HEK293 (cell line): Measurements from ENCODE around the gene SUSD4.

Experiments used
- CTCF ChIA-PET: fragments of 350-600 bp; formaldehyde crosslinking; extraction: SDS; loops from one replicate; lab custom pipeline; 2021; ENCODE audit warnings: antibody characterized with exemption; lab: Yijun Ruan, JAX
- POLR2A ChIA-PET: fragments of 300-600 bp; formaldehyde crosslinking; extraction: SDS; loops from one replicate; lab custom pipeline; 2020; ENCODE audit warnings: antibody characterized with exemption, inconsistent platforms; lab: Yijun Ruan, JAX
- H3K27ac ChIP-seq: fragments of 200-500 bp; sonication (Bioruptor generic); 2 replicates; pipeline ENCODE4 v1.5.1; 2014; ENCODE audit warnings: low read depth, low read length, control low read depth, inconsistent platforms; ENCODE audit errors: extremely low read depth
- H3K36me3 ChIP-seq, 2 experiments: fragments of 200-500 bp in 1 of 2; sonication (Bioruptor generic) in 1 of 2; 1 replicate in 1 of 2; 2 replicates in 1 of 2; pipeline ENCODE4 v1.5.1; 2014 to 2017; ENCODE audit warnings: inconsistent platforms in 2 of 2, low read length in 2 of 2; ENCODE audit not compliant: control insufficient read depth in 2 of 2, insufficient read depth in 1 of 2
- H3K4me1 ChIP-seq: fragments of 200-500 bp; sonication (Bioruptor generic); 2 replicates; pipeline ENCODE4 v1.5.1; 2014; ENCODE audit warnings: mild to moderate bottlenecking, low read length, inconsistent platforms; ENCODE audit not compliant: control insufficient read depth, insufficient read depth
- H3K4me3 ChIP-seq: 2 replicates; pipeline ENCODE4 v1.5.1; 2011; ENCODE audit warnings: low read depth, mild to moderate bottlenecking, control low read depth, low read length, moderate library complexity
- H3K9me3 ChIP-seq: fragments of 200-500 bp; sonication (Bioruptor generic); 2 replicates; pipeline ENCODE4 v1.5.1; 2014; ENCODE audit warnings: low read depth, low read length, inconsistent platforms; ENCODE audit not compliant: control insufficient read depth, insufficient read depth
- EGR2 ChIP-seq: fragments of 450-650 bp; formaldehyde crosslinking; IDR thresholded peaks from 2 replicates; pipeline ENCODE4 v1.5.1; 2016; ENCODE audit warnings: low read depth, missing biosample characterization, missing genetic modification characterization
- KLF16 ChIP-seq: fragments of 450-650 bp; formaldehyde crosslinking; IDR thresholded peaks from 2 replicates; pipeline ENCODE4 v1.5.1; 2017; ENCODE audit warnings: missing biosample characterization, missing genetic modification characterization
- KLF9 ChIP-seq: fragments of 450-650 bp; formaldehyde crosslinking; IDR thresholded peaks from 2 replicates; pipeline ENCODE4 v1.5.1; 2016; ENCODE audit warnings: missing biosample characterization, missing genetic modification characterization, low read depth
- SALL2 ChIP-seq: fragments of 450-650 bp; formaldehyde crosslinking; IDR thresholded peaks from 2 replicates; pipeline ENCODE4 v1.5.0; 2017; ENCODE audit warnings: missing biosample characterization, mild to moderate bottlenecking, missing genetic modification characterization, borderline replicate concordance
- ZIC2 ChIP-seq: fragments of 450-650 bp; formaldehyde crosslinking; IDR thresholded peaks from 2 replicates; pipeline ENCODE4 v1.5.1; 2016; ENCODE audit warnings: missing biosample characterization, missing genetic modification characterization
- ZNF112 ChIP-seq: fragments of 450-650 bp; formaldehyde crosslinking; IDR thresholded peaks from 2 replicates; pipeline ENCODE4 v1.5.0; 2017; ENCODE audit warnings: missing biosample characterization, missing genetic modification characterization
- ZNF184 ChIP-seq: fragments of 450-650 bp; IDR thresholded peaks from 2 replicates; pipeline ENCODE4 v1.5.1; 2018; ENCODE audit warnings: missing biosample characterization, mild to moderate bottlenecking, missing genetic modification characterization
- ZNF266 ChIP-seq: fragments of 450-650 bp; formaldehyde crosslinking; IDR thresholded peaks from 2 replicates; pipeline ENCODE4 v1.5.1; 2016; ENCODE audit warnings: missing biosample characterization, missing genetic modification characterization, low read depth
- ZNF274 ChIP-seq, 2 experiments: fragments of 200-500 bp in 1 of 2; fragments of 450-650 bp in 1 of 2; sonication (Bioruptor generic) in 1 of 2; formaldehyde crosslinking in 1 of 2; IDR thresholded peaks; 2 replicates each; pipeline versions ENCODE4 v1.5.1 to v1.6.1; 2014 to 2016; ENCODE audit warnings: borderline replicate concordance in 1 of 2, inconsistent platforms in 1 of 2, low read length in 1 of 2, missing biosample characterization in 1 of 2, missing genetic modification characterization in 1 of 2
- ZNF335 ChIP-seq: fragments of 450-650 bp; formaldehyde crosslinking; conservative IDR thresholded peaks from 2 replicates; pipeline ENCODE4 v1.5.1; 2016; ENCODE audit warnings: missing biosample characterization, missing genetic modification characterization
- ZNF404 ChIP-seq: fragments of 450-650 bp; formaldehyde crosslinking; IDR thresholded peaks from 2 replicates; pipeline ENCODE4 v1.5.1; 2017; ENCODE audit warnings: missing biosample characterization, missing genetic modification characterization
- ZNF555 ChIP-seq: fragments of 450-650 bp; formaldehyde crosslinking; conservative IDR thresholded peaks from 2 replicates; pipeline ENCODE4 v1.5.1; 2017; ENCODE audit warnings: missing biosample characterization, mild to moderate bottlenecking, missing genetic modification characterization, inconsistent platforms
- ZNF626 ChIP-seq: fragments of 450-650 bp; sonication (Bioruptor Pico); formaldehyde crosslinking; IDR thresholded peaks from 2 replicates; pipeline ENCODE4 v1.5.1; 2018; ENCODE audit warnings: missing biosample characterization, missing genetic modification characterization, inconsistent platforms
- ZNF677 ChIP-seq: fragments of 450-650 bp; IDR thresholded peaks from 2 replicates; pipeline ENCODE4 v1.5.0; 2018; ENCODE audit warnings: missing biosample characterization, mild to moderate bottlenecking, missing genetic modification characterization, moderate library complexity
- ZNF707 ChIP-seq: fragments of 450-650 bp; formaldehyde crosslinking; IDR thresholded peaks from 2 replicates; pipeline ENCODE4 v1.5.1; 2016; ENCODE audit warnings: missing biosample characterization, missing genetic modification characterization
- ZSCAN16 ChIP-seq: fragments of 450-650 bp; formaldehyde crosslinking; IDR thresholded peaks from 2 replicates; pipeline ENCODE4 v1.5.1; 2016; ENCODE audit warnings: missing biosample characterization, missing genetic modification characterization
- TF ChIP-seq, protein P1 (sequence below): fragments of 450-650 bp; formaldehyde crosslinking; IDR thresholded peaks from 2 replicates; pipeline ENCODE4 v1.5.1; 2016; ENCODE audit warnings: missing biosample characterization, missing genetic modification characterization, borderline replicate concordance
- TF ChIP-seq, protein P2 (sequence below): fragments of 450-650 bp; formaldehyde crosslinking; IDR thresholded peaks from 2 replicates; pipeline ENCODE4 v1.5.1; 2016; ENCODE audit warnings: missing biosample characterization, missing genetic modification characterization

Gene SUSD4

DNA sequence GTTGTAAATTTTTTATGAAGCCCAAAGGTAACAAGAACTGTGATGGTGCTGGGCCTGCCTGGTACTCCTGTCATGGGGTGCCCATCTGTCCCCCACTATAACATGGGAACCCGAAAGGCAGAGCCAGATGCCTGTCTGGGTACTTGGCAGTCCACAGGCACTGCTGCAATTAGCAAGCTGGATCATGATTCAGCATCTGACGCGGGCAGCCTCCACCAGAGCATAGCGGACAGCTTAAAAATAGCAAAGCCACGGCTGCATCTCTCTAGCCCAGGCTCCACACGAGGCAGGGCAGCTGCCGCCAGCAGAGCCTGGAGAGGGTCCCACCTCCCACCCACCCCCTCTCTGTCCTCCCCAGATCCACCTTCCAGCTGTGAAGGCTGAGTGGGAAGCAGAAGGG is 22.9 kb downstream of the SUSD4 start:
- no peaks in the 10 kb centered on the region for H3K36me3 ChIP-seq
- H3K4me3 ChIP-seq = no peak overlapping the region
- no peak overlapping the region for H3K27ac ChIP-seq
- TF ChIP-seq ZNF677 (tag by site-specific recombination) (no peak), ZNF626 (no peak), ZIC2 (tag by site-specific recombination) (no peak), ZNF112 (no peak), EGR2 (tag by site-specific recombination) (0 out of 2 replicates have a peak, but pooled peaks have one; percentile 23)
- TF ChIP-seq, protein P1, sequence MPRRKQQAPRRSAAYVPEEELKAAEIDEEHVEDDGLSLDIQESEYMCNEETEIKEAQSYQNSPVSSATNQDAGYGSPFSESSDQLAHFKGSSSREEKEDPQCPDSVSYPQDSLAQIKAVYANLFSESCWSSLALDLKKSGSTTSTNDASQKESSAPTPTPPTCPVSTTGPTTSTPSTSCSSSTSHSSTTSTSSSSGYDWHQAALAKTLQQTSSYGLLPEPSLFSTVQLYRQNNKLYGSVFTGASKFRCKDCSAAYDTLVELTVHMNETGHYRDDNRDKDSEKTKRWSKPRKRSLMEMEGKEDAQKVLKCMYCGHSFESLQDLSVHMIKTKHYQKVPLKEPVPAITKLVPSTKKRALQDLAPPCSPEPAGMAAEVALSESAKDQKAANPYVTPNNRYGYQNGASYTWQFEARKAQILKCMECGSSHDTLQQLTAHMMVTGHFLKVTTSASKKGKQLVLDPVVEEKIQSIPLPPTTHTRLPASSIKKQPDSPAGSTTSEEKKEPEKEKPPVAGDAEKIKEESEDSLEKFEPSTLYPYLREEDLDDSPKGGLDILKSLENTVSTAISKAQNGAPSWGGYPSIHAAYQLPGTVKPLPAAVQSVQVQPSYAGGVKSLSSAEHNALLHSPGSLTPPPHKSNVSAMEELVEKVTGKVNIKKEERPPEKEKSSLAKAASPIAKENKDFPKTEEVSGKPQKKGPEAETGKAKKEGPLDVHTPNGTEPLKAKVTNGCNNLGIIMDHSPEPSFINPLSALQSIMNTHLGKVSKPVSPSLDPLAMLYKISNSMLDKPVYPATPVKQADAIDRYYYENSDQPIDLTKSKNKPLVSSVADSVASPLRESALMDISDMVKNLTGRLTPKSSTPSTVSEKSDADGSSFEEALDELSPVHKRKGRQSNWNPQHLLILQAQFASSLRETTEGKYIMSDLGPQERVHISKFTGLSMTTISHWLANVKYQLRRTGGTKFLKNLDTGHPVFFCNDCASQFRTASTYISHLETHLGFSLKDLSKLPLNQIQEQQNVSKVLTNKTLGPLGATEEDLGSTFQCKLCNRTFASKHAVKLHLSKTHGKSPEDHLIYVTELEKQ (tag by site-specific recombination) = no peak
- TF ChIP-seq, protein P2, sequence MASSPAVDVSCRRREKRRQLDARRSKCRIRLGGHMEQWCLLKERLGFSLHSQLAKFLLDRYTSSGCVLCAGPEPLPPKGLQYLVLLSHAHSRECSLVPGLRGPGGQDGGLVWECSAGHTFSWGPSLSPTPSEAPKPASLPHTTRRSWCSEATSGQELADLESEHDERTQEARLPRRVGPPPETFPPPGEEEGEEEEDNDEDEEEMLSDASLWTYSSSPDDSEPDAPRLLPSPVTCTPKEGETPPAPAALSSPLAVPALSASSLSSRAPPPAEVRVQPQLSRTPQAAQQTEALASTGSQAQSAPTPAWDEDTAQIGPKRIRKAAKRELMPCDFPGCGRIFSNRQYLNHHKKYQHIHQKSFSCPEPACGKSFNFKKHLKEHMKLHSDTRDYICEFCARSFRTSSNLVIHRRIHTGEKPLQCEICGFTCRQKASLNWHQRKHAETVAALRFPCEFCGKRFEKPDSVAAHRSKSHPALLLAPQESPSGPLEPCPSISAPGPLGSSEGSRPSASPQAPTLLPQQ (tag by site-specific recombination) = no peak
- TF ChIP-seq, all 188 proteins: peak for 1
- CTCF ChIA-PET = interaction anchor here (0.7 to 1.1 kb wide), 3 partner anchors 72 to 301 kb away, joined by 3 to 5 read pairs (median 3); no protein-coding TSS in a partner anchor
- H3K9me3 ChIP-seq = no peaks in the 10 kb centered on the region
- no peaks in the 10 kb centered on the region for H3K4me1 ChIP-seq
- POLR2A ChIA-PET = interaction anchor here (0.6 kb wide), 1 partner anchor 858 kb away, joined by 4 read pairs; no protein-coding TSS in a partner anchor

DNA sequence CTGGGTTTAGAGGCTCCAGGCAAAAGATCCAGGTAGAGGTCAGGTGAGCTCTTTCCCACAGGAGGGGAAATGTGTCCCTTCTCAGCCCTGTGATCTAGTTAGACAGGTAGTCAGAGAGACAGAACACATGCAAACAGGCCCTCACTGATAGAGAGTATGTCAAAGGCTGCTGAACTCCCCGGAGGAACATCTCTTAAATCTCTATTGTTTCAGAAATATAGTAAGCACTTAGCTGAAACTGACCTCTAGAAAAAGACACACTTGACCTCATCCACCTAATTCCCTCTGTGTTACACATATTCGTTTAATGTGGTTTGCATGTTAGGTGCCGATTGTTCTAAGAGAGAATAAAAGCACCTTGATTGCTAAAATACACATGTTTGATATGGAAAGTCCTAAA is 23.3 kb downstream of the SUSD4 start:
- ChIA-PET CTCF (interaction anchor here (0.7 to 1.1 kb wide), 3 partner anchors 72 to 301 kb away, joined by 3 to 5 read pairs (median 3); no protein-coding TSS in a partner anchor), POLR2A (interaction anchor here (0.6 kb wide), 2 partner anchors 23 to 859 kb away, joined by 3 to 4 read pairs; no protein-coding TSS in a partner anchor)
- Histone ChIP-seq H3K36me3 (no peaks in the 10 kb centered on the region), H3K4me1 (no peaks in the 10 kb centered on the region), H3K27ac (no peak overlapping the region), H3K9me3 (no peaks in the 10 kb centered on the region)
- TF ChIP-seq ZNF266 (tag by site-specific recombination) (no peak), KLF16 (tag by site-specific recombination) (no peak), SALL2 (no peak), ZNF274 (IDR thresholded peaks at IDR 0.05; ENCODE audit: low read length) (no peak), ZNF274 (tag by site-specific recombination; IDR thresholded peaks at IDR 0.05; ENCODE audit: borderline replicate concordance) (no peak), ZNF707 (tag by site-specific recombination) (no peak), ZNF335 (tag by site-specific recombination) (no peak), ZNF184 (tag by site-specific recombination) (no peak), KLF9 (tag by site-specific recombination) (no peak), ZNF555 (tag by site-specific recombination) (no peak), ZSCAN16 (no peak), ZNF404 (tag by site-specific recombination) (no peak)
- TF ChIP-seq, all 188 proteins: peak for 0
- no peak overlapping the region for H3K4me3 ChIP-seq
